ENCODE measurements around the gene PTGR1.

Gene PTGR1

GRCh38 chr9:111599955-111600343 lies 502 bp upstream of the PTGR1 start:
- TF ChIP-seq FOXP2 (optimal IDR thresholded peaks at IDR 0.05; ENCODE audit: borderline replicate concordance, extremely low read depth, extremely low read length, insufficient read depth) (no peak), POLR2AphosphoS5 (IDR thresholded peaks at IDR 0.05; ENCODE audit: low read depth, low read length) (no peak), TAF1 (IDR thresholded peaks at IDR 0.05; ENCODE audit: borderline replicate concordance, insufficient read depth, low read length) (no peak), SIN3A (IDR thresholded peaks at IDR 0.05; ENCODE audit: borderline replicate concordance, insufficient read depth, low read length) (no peak)
- TF ChIP-seq, protein P1, sequence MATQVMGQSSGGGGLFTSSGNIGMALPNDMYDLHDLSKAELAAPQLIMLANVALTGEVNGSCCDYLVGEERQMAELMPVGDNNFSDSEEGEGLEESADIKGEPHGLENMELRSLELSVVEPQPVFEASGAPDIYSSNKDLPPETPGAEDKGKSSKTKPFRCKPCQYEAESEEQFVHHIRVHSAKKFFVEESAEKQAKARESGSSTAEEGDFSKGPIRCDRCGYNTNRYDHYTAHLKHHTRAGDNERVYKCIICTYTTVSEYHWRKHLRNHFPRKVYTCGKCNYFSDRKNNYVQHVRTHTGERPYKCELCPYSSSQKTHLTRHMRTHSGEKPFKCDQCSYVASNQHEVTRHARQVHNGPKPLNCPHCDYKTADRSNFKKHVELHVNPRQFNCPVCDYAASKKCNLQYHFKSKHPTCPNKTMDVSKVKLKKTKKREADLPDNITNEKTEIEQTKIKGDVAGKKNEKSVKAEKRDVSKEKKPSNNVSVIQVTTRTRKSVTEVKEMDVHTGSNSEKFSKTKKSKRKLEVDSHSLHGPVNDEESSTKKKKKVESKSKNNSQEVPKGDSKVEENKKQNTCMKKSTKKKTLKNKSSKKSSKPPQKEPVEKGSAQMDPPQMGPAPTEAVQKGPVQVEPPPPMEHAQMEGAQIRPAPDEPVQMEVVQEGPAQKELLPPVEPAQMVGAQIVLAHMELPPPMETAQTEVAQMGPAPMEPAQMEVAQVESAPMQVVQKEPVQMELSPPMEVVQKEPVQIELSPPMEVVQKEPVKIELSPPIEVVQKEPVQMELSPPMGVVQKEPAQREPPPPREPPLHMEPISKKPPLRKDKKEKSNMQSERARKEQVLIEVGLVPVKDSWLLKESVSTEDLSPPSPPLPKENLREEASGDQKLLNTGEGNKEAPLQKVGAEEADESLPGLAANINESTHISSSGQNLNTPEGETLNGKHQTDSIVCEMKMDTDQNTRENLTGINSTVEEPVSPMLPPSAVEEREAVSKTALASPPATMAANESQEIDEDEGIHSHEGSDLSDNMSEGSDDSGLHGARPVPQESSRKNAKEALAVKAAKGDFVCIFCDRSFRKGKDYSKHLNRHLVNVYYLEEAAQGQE (IDR thresholded peaks at IDR 0.05; ENCODE audit: insufficient read depth in 1 of 2, low read depth in 2 of 2, low read length in 2 of 2): no peak

- TF ChIP-seq POLR2AphosphoS5 (IDR thresholded peaks at IDR 0.05; ENCODE audit: low read depth, low read length) (no peak), SIN3A (IDR thresholded peaks at IDR 0.05; ENCODE audit: borderline replicate concordance, insufficient read depth, low read length) (no peak), TAF1 (IDR thresholded peaks at IDR 0.05; ENCODE audit: borderline replicate concordance, insufficient read depth, low read length) (no peak), FOXP2 (optimal IDR thresholded peaks at IDR 0.05; ENCODE audit: borderline replicate concordance, extremely low read depth, extremely low read length, insufficient read depth) (no peak)
- TF ChIP-seq, protein P1 (IDR thresholded peaks at IDR 0.05; ENCODE audit: insufficient read depth in 1 of 2, low read depth in 2 of 2, low read length in 2 of 2): no peak
Observed at GRCh38 chr9:111598733-111599091, 735 bp downstream of the PTGR1 start.

- TF ChIP-seq, protein P1 (IDR thresholded peaks at IDR 0.05; ENCODE audit: insufficient read depth in 1 of 2, low read depth in 2 of 2, low read length in 2 of 2): no peak
- TF ChIP-seq TAF1 (IDR thresholded peaks at IDR 0.05; ENCODE audit: borderline replicate concordance, insufficient read depth, low read length) (no peak), POLR2AphosphoS5 (IDR thresholded peaks at IDR 0.05; ENCODE audit: low read depth, low read length) (no peak), FOXP2 (optimal IDR thresholded peaks at IDR 0.05; ENCODE audit: borderline replicate concordance, extremely low read depth, extremely low read length, insufficient read depth) (no peak), SIN3A (IDR thresholded peaks at IDR 0.05; ENCODE audit: borderline replicate concordance, insufficient read depth, low read length) (no peak)
Observed at GRCh38 chr9:111597852-111598732, 1.4 kb downstream of the PTGR1 start.

- TF ChIP-seq SIN3A (IDR thresholded peaks at IDR 0.05; ENCODE audit: borderline replicate concordance, insufficient read depth, low read length): no peak
- no peak for TF ChIP-seq TAF1 (IDR thresholded peaks at IDR 0.05; ENCODE audit: borderline replicate concordance, insufficient read depth, low read length)
- no peak for TF ChIP-seq POLR2AphosphoS5 (IDR thresholded peaks at IDR 0.05; ENCODE audit: low read depth, low read length)
- no peak for TF ChIP-seq FOXP2 (optimal IDR thresholded peaks at IDR 0.05; ENCODE audit: borderline replicate concordance, extremely low read depth, extremely low read length, insufficient read depth)
- TF ChIP-seq, protein P1 (IDR thresholded peaks at IDR 0.05; ENCODE audit: insufficient read depth in 1 of 2, low read depth in 2 of 2, low read length in 2 of 2): no peak
Observed at GRCh38 chr9:111588846-111589245, 10.6 kb downstream of the PTGR1 start.
